Activated T-helper 2 cell treated with anti-CD3 and anti-CD28 coated beads, Interferon-gamma antibody, Interleukin-2, Interleukin-4, amounts not matched to agents 10 μg/mL and 5 μg/mL and 100 μg/mL, durations not matched to agents 14 hours and 24 hours and 36 hours (primary cell): ENCODE measurements around the gene ITCH. TPM values are rescaled to one million over a fixed set of nuclear protein-coding genes. Genes with fewer than 3 reads are reported as not detected.
"Not testable (repeated sequence)": the region's sequence is repeated elsewhere in the genome, so short reads cannot be mapped to it uniquely, and the experiment has no call there.

Experiments
- DNase-seq: peaks from one replicate; pipeline ENCODE4 v3.0.0; 2021; ENCODE audit warnings: low spot score
- H3K27ac Mint-ChIP-seq: one replicate; pipeline ENCODE4 v1.8.0; 2021; ENCODE audit warnings: mixed read lengths
- H3K27me3 Mint-ChIP-seq: one replicate; pipeline ENCODE4 v1.8.0; 2021; ENCODE audit warnings: low read depth, mixed read lengths
- H3K36me3 Mint-ChIP-seq: one replicate; pipeline ENCODE4 v1.8.0; 2021; ENCODE audit warnings: low read depth, mixed read lengths
- H3K4me1 Mint-ChIP-seq: one replicate; pipeline ENCODE4 v1.8.0; 2021; ENCODE audit warnings: low read depth, mixed read lengths
- H3K4me3 Mint-ChIP-seq: one replicate; pipeline ENCODE4 v1.8.0; 2021; ENCODE audit warnings: low read depth, mild to moderate bottlenecking, moderate library complexity, mixed read lengths
- H3K9me3 Mint-ChIP-seq: one replicate; pipeline ENCODE4 v1.8.0; 2021; ENCODE audit warnings: mixed read lengths
- intact Hi-C: fragments of 100-400 bp; cut with micrococcal nuclease; formaldehyde crosslinking; loops from one replicate; pipeline ENCODE4 v1.15.1; 2023
- total RNA-seq: library from RNA; stranded (reverse); gene quantifications from 2 replicates; pipeline ENCODE4 v1.2.3, GENCODE V29; 2022

The ITCH gene
- total RNA-seq, 1 donor from 2014 or later = 53.0 TPM

DNA sequence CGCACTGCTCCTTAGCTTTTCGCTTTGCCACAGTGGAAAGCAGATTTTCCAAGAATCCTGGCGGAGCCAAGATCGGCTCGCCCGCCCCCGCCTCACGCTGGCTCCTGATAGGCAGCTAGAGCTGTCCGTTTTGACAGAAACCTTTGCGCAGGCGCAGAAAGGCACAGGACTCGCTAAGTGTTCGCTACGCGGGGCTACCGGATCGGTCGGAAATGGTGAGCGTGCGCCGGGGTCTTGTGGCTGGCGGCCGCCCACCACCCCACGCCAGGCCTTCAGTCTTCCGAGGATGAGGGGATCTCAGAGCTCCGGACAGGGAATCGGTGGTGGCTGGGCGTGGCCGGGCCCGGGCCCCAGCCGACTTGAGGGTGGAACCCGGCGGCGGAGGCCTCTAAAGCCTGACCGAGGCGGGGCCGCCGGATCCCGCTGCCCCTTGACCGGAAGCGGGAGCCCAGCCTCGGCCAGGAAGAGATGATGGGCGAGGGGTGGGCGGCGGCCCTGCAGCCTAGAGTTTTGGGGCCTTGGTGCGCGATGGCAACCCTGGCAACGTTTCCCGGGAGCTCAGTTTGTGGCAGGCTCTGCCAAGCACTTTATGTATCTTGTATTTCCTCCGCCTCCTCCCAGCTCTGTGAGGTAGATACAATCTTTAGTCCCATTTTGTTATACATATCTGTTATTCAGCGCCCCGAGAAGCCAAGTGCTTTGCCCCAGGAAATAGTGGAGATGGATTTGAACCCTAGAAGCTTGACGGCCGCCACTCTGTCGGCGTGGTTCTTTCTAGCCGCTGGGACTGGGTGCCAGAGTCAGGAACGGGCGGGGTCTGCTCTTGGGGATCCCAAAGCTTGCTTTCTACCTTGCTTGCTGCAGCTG is 153.4 kb downstream of the ITCH start, which contains the start of gene DYNLRB1:
TSS of gene DYNLRB1 (plus strand) at position 176 of the 867 bp plus-strand sequence. CDS start at position 213, 37 bp downstream.
- Mint-ChIP-seq H3K4me1 (peaks cover 22% of the 10 kb centered on the region), H3K36me3 (peaks cover 18% of the 10 kb centered on the region), H3K27me3 (no peaks in the 10 kb centered on the region), H3K27ac (peak within 1 kb of the TSS; percentile 96), H3K4me3 (peak within 1 kb of the TSS; percentile 99), H3K9me3 (no peaks in the 10 kb centered on the region)
- DNase-seq = peak; percentile 92
- intact Hi-C loops = loop anchor here (1.0 to 10.0 kb wide), 6 partner anchors 154 to 522 kb away; partner anchors contain the start of genes AHCY, ITCH, PIGU and RALY

DNA sequence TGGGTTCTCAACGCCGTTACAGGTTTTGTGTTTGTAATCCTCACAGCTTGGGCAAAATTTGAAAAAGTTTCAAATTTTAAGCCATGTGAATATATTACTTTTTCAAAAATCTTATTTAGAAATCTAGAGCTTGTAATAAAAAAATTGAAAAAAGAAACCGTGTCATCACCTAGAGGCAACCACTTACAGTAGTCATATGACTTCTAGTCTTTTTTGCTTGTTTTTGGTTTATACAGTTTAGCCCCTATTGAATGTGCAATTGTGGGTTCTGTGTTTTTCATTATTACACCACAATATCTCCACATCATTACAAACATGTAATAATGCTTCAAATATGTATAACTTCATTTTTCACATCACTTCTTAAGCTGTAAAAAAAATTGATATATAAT is 154.0 kb downstream of the ITCH start:
- no peak for DNase-seq
- Mint-ChIP-seq H3K4me1 (peaks cover 24% of the 10 kb centered on the region), H3K4me3 (peak overlapping the region; percentile 99), H3K36me3 (peaks cover 21% of the 10 kb centered on the region), H3K9me3 (no peaks in the 10 kb centered on the region), H3K27me3 (no peaks in the 10 kb centered on the region), H3K27ac (peak overlapping the region; percentile 96)
- intact Hi-C loops = loop anchor here (2.0 to 10.0 kb wide), 4 partner anchors 154 to 522 kb away; partner anchors contain the start of genes AHCY, ITCH, PIGU and RALY

DNA sequence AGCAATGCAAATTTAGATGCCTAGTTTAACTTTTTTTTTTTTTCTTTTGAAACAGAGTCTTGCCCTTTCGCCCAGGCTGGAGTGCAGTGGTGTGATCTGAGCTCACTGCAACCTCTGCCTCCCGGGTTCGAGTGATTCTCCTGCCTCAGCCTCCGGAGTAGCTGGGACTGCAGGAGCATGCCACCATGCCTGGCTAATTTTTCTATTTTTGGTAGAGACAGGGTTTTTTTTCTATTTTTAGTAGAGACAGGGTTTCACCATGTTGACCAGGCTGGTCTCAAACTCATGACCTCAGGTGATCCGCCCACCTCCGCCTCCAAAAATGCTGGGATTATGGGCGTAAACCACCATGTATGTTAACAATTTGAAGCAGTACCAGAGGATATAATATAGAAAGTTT is 155.8 kb downstream of the ITCH start:
- not testable (repeated sequence) for DNase-seq, H3K4me3 Mint-ChIP-seq, H3K9me3 Mint-ChIP-seq, H3K27ac Mint-ChIP-seq, H3K27me3 Mint-ChIP-seq
- H3K36me3 Mint-ChIP-seq = peaks cover 18% of the 10 kb centered on the region
- peaks cover 23% of the 10 kb centered on the region for H3K4me1 Mint-ChIP-seq
- intact Hi-C loops = loop anchor here (5.0 to 10.0 kb wide), 2 partner anchors 158 to 524 kb away; partner anchors contain the start of genes PIGU and RALY

DNA sequence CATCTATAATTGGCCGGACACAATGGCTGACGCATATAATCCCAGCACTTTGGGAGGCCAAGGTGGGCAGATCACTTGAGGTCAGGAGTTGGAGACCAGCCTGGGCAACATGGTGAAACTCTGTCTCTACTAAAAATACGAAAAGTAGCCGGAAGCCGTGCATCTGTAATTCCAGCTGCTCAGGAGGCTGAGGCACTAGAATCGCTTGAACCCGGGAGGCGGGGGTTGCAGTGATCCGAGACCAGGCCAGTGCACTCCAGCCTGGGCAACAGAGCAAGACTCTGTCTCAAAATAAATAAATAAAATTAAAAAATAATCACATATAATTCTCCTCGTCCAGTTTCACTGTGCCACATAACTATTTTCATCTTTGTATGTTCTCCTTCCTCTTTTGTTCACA is 156.8 kb downstream of the ITCH start:
- not testable (repeated sequence) for H3K27ac Mint-ChIP-seq, H3K27me3 Mint-ChIP-seq, H3K9me3 Mint-ChIP-seq, H3K4me3 Mint-ChIP-seq, DNase-seq
- intact Hi-C loops = loop anchor here (5.0 to 10.0 kb wide), 2 partner anchors 157 to 525 kb away; partner anchors contain the start of genes PIGU and RALY
- Mint-ChIP-seq H3K36me3 (peaks cover 21% of the 10 kb centered on the region), H3K4me1 (peaks cover 20% of the 10 kb centered on the region)

DNA sequence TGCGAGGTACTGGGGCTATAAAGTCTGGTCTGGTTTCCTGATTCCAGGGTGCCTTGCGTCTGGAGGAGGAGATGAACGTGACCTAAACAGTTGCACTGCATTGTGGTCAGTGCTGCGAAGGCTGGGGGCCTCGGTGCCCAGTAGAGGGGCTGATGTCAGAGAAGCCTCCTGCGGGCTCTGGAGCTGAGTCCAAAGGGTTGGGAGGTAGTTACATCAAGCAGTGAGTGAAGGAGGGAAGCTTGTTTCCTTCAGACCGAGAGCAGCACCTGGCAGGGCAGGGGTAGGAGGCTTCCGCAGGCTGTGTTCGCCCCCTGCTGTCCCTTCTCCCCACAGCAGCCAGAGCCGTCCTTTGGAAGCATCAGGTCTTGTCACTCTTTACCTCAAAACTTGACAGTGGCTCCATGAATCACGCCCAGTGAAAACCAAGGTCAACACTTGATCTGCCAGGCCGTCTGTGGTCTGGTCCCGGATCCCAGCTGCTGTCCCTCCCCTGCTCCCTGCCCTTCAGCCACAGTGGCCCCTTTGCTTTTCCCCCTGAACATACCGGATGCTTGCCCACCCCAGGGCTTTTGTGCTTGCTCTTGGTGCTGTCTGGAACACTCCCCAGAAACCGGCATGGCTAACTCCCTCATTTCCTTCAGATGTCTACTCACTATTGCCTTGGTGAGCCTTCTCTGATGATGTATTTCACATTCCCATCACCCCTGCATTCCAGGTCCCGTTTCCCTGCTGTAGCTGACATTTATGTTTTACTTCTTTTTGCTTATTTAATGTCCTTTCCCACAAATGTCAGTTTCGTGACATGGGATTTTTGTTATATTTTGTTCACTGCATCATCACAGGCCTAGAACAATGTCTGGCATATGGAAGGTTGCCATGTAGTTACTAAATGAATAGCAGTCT is 160.1 kb downstream of the ITCH start:
- H3K27me3 Mint-ChIP-seq = no peaks in the 10 kb centered on the region
- intact Hi-C loops = loop anchor here (1.0 kb wide), 1 partner anchor 211 kb away; no protein-coding TSS in a partner anchor
- no peak overlapping the region for H3K27ac Mint-ChIP-seq
- no peaks in the 10 kb centered on the region for H3K9me3 Mint-ChIP-seq
- peak; percentile 31 for DNase-seq
- H3K36me3 Mint-ChIP-seq = peaks cover 37% of the 10 kb centered on the region
- H3K4me1 Mint-ChIP-seq = peaks cover 12% of the 10 kb centered on the region
- H3K4me3 Mint-ChIP-seq = no peak overlapping the region

DNA sequence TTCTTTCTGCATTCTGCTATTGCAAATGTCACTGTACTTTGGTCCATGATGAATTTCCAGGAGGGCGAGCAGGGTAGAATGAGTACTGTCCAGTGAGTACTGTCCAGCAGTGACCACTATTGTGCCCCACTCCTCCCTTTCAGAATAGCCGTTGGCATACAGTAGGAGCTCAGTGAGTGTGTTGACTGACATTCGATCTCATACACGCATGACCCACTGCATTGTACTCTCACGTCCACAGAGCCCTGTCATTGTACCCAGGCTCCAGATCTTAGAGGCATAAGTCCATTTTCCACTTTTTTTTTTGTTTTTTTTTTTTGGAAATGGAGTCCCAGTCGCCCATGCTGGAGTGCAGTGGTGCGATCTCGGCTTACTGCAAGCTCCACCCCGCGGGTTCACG is 161.4 kb downstream of the ITCH start:
- Mint-ChIP-seq H3K4me1 (peaks cover 7% of the 10 kb centered on the region), H3K36me3 (peaks cover 41% of the 10 kb centered on the region), H3K4me3 (no peak overlapping the region), H3K9me3 (no peaks in the 10 kb centered on the region), H3K27me3 (no peaks in the 10 kb centered on the region), H3K27ac (no peak overlapping the region)
- intact Hi-C loops = no loop called here
- no peak for DNase-seq

DNA sequence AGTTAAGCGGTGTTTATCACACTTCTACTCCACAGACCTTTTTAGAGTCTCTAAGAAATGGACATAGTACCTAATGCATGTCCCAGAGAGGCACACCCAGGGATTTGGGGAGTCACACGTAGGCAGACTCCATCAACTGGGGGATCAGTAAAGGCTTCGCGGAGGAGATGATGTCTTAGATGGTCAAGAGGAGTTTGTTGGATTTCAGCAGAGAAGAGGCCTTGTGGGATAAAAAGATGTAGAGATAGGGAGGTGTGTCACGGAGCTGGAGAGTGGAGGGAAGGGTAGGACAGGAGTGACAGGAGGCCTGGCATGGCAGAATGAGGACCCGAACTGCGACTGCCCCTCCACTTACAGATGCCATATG is 162.3 kb downstream of the ITCH start:
- peaks cover 43% of the 10 kb centered on the region for H3K36me3 Mint-ChIP-seq
- no peaks in the 10 kb centered on the region for H3K9me3 Mint-ChIP-seq
- intact Hi-C loops = no loop called here
- no peaks in the 10 kb centered on the region for H3K27me3 Mint-ChIP-seq
- peaks cover 4% of the 10 kb centered on the region for H3K4me1 Mint-ChIP-seq
- no peak overlapping the region for H3K27ac Mint-ChIP-seq
- H3K4me3 Mint-ChIP-seq = no peak overlapping the region
- no peak for DNase-seq

DNA sequence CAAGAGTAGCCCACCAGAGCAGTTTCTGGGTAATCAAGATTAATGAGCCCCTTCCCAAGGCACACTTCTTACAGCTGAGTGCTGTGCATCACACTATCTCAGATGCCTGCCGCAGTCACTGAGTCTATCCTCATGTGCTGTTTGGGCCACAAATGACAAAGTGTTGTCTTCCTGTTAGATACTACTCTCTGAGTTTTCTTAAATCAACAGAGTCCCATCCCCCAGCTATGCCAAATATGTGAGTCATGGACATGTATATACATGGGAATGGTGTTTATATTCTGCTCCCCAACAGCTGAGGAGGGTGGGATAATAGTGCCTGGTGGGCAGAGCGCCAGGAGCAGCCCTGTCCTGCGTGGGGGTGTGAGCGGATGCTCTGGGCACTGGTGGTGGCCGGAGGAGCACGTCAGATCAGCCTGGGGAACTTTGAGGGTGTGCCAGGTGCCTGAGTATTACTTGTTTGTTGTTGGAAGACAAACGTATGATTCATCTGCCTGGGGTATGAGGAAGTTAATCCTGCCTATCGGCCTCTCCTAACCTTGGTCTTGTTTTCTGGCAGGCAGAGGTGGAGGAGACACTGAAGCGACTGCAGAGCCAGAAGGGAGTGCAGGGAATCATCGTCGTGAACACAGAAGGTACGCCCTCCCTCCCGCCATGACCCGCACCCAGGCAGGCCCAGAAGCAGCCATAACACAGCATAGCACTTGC is 162.8 kb downstream of the ITCH start:
- no peaks in the 10 kb centered on the region for H3K27me3 Mint-ChIP-seq
- H3K36me3 Mint-ChIP-seq = peaks cover 49% of the 10 kb centered on the region
- intact Hi-C loops = no loop called here
- no peak for DNase-seq
- no peaks in the 10 kb centered on the region for H3K9me3 Mint-ChIP-seq
- no peak overlapping the region for H3K27ac Mint-ChIP-seq
- H3K4me1 Mint-ChIP-seq = peaks cover 4% of the 10 kb centered on the region
- no peak overlapping the region for H3K4me3 Mint-ChIP-seq

DNA sequence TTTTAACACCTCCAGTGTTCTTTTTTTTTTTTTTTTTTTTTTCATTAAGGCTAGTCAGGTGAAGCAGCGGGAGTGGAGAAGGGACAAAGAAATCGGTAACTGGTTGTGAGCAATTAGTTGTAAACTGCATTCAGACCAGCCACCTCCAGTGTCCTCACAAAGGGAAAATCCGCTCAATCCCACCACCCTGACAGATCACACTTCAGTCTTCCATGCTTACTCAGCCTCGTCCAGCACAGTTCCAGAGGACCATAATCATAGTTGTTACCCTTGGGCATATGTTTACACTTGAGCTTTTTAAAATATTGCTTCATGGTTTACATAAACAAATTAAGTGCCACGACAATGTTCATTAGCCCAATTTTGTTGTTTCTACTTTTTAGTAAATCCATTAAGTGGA is 163.4 kb downstream of the ITCH start:
- Mint-ChIP-seq H3K36me3 (peaks cover 53% of the 10 kb centered on the region), H3K4me1 (peaks cover 4% of the 10 kb centered on the region), H3K9me3 (no peaks in the 10 kb centered on the region), H3K27me3 (no peaks in the 10 kb centered on the region), H3K4me3 (no peak overlapping the region), H3K27ac (no peak overlapping the region)
- intact Hi-C loops = no loop called here
- no peak for DNase-seq

DNA sequence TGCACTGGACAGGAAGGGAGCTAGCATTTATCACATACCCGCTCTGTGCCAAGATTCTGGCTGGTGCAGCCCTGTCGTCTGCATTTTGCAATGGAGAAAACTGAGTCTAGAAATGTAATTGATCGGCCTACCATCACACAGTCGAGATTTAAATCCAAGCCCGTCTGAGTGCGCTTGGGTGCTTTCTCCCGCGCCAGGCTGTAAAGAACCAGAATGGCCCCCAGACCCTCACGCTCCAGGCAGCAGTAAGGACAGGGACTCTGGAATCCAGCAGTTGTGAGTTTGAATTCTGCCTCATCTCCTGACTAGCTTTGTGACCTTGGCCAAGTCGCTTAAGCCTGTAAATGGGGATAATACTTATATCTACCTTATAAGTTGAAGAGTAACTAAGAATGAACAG is 163.9 kb downstream of the ITCH start:
- Mint-ChIP-seq H3K27me3 (no peaks in the 10 kb centered on the region), H3K4me1 (peaks cover 3% of the 10 kb centered on the region), H3K36me3 (peaks cover 56% of the 10 kb centered on the region), H3K4me3 (no peak overlapping the region), H3K27ac (no peak overlapping the region), H3K9me3 (no peaks in the 10 kb centered on the region)
- no peak for DNase-seq
- intact Hi-C loops = no loop called here

DNA sequence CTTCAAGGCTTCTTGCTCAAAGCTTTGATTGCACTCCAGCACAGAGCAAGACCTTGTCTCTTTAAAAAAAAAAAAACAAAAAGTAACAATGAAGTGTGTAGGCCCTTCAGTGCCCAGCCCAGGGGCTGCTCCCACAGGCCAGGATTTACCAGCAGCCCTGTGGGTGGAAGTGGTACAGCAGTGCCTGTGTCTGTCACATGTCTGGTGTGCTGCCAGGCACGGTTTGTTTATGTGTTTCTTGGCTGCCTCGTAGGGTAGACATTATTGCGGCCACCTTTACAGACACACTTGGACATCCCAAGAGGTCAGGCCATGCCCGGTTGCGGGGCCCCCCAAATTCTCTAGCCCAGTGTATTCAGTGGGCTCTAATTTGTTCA is 165.8 kb downstream of the ITCH start:
- Mint-ChIP-seq H3K4me1 (peaks cover 1% of the 10 kb centered on the region), H3K27me3 (no peaks in the 10 kb centered on the region), H3K9me3 (no peaks in the 10 kb centered on the region), H3K27ac (no peak overlapping the region), H3K4me3 (no peak overlapping the region), H3K36me3 (peaks cover 54% of the 10 kb centered on the region)
- intact Hi-C loops = no loop called here
- no peak for DNase-seq

DNA sequence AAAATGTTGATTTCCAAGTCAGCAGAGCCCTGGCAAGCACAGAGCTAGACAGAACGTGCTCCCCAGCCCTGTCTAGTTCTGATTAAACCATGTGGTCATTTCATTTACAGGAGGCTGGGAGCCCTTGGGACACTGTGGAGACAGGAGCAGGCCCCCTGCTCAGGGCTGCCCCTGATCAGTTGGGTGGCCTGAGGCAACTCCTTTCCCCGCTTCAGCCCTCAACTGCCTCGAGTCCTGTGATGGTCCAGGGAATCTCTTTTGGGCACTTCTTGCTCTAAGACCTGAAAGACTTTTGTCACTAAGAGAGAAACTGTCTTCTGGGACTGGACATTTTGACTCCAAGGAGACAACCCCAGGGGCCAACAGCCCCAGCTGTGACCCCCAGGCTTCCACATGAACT is 166.7 kb downstream of the ITCH start:
- DNase-seq = no peak
- intact Hi-C loops = no loop called here
- peaks cover 57% of the 10 kb centered on the region for H3K36me3 Mint-ChIP-seq

More for the DNA sequence above, 166.7 kb downstream of the ITCH start:
- Mint-ChIP-seq H3K27me3 (no peaks in the 10 kb centered on the region), H3K4me3 (no peak overlapping the region), H3K9me3 (no peaks in the 10 kb centered on the region), H3K4me1 (peaks cover 1% of the 10 kb centered on the region), H3K27ac (no peak overlapping the region)
